NCI-H1105 (cell line): ENCODE results near the gene PLIN5.
A peak's percentile ranks its signal among the peaks of the same experiment; 100 is the strongest.

Source experiments
- DNase-seq: peaks from one replicate; lab custom pipeline; 2025; lab: John Stamatoyannopoulos, UW

The PLIN5 gene

GRCh38 chr19:4491446-4491845 lies 43.6 kb downstream of the PLIN5 start:
- DNase-seq = no peak

GRCh38 chr19:4488496-4488895 lies 46.5 kb downstream of the PLIN5 start:
- DNase-seq = no peak

- no peak for DNase-seq
Measured at GRCh38 chr19:4487572-4487971, 47.5 kb downstream of the PLIN5 start.

GRCh38 chr19:4483385-4483784 lies 51.6 kb downstream of the PLIN5 start:
- DNase-seq = no peak

- DNase-seq = no peak
Measured at GRCh38 chr19:4482721-4483364, 52.2 kb downstream of the PLIN5 start.

GRCh38 chr19:4477034-4477801 lies 57.8 kb downstream of the PLIN5 start:
- DNase-seq = no peak

GRCh38 chr19:4474514-4475022 lies 60.5 kb downstream of the PLIN5 start:
- DNase-seq = peak; percentile 82

GRCh38 chr19:4473763-4474513 lies 61.1 kb downstream of the PLIN5 start:
- no peak for DNase-seq

GRCh38 chr19:4473011-4473762 lies 61.8 kb downstream of the PLIN5 start:
- no peak for DNase-seq
